MM.1S (cell line): ENCODE data around the gene TMEM25.

Experiments used
- DNase-seq: peaks from one replicate; pipeline ENCODE4 v3.0.0-alpha.2; 2015
- H2AFZ ChIP-seq: fragments of 300-600 bp; sonication (generic); 2 replicates; pipeline ENCODE4 v1.6.0; 2016; ENCODE audit warnings: antibody characterized with exemption, low read length
- H3F3A ChIP-seq: fragments of 300-600 bp; sonication (generic); 2 replicates; pipeline ENCODE4 v1.6.1; 2016; ENCODE audit warnings: mild to moderate bottlenecking, antibody characterized with exemption, low read length, moderate library complexity, mixed read lengths; ENCODE audit not compliant: insufficient read depth
- H3K27ac ChIP-seq: fragments of 300-600 bp; sonication (generic); 2 replicates; pipeline ENCODE4 v1.5.1; 2016; ENCODE audit warnings: mild to moderate bottlenecking, low read length
- H3K27me3 ChIP-seq: fragments of 300-600 bp; sonication (generic); replicated peaks from 2 replicates; pipeline ENCODE4 v1.6.0; 2016; ENCODE audit warnings: low read length; ENCODE audit not compliant: insufficient read depth
- H3K36me3 ChIP-seq: fragments of 300-600 bp; sonication (generic); replicated peaks from 2 replicates; pipeline ENCODE4 v1.6.1; 2016; ENCODE audit warnings: mild to moderate bottlenecking, low read length, mixed read lengths; ENCODE audit not compliant: insufficient read depth
- H3K4me1 ChIP-seq: fragments of 300-600 bp; sonication (generic); 2 replicates; pipeline ENCODE4 v1.6.1; 2016; ENCODE audit warnings: low read length, mixed read lengths
- H3K4me2 ChIP-seq: fragments of 300-600 bp; sonication (generic); 2 replicates; pipeline ENCODE4 v1.6.0; 2016; ENCODE audit warnings: low read depth, low read length
- H3K4me3 ChIP-seq: fragments of 300-600 bp; sonication (generic); 2 replicates; pipeline ENCODE4 v1.5.1; 2016; ENCODE audit warnings: low read length, mixed read lengths
- H3K79me2 ChIP-seq: fragments of 300-600 bp; sonication (generic); 2 replicates; pipeline ENCODE4 v1.6.1; 2016; ENCODE audit warnings: mixed run types, low read length, mixed read lengths
- H3K9ac ChIP-seq: fragments of 300-600 bp; sonication (generic); 2 replicates; pipeline ENCODE4 v1.6.1; 2016; ENCODE audit warnings: low read length, mixed read lengths
- H3K9me2 ChIP-seq: fragments of 300-600 bp; sonication (generic); replicated peaks from 2 replicates; pipeline ENCODE4 v1.6.1; 2016; ENCODE audit warnings: mild to moderate bottlenecking, low read length, mixed read lengths; ENCODE audit not compliant: insufficient read depth
- H3K9me3 ChIP-seq: fragments of 300-600 bp; sonication (generic); replicated peaks from 2 replicates; pipeline ENCODE4 v1.6.1; 2016; ENCODE audit warnings: mild to moderate bottlenecking, low read length, mixed read lengths; ENCODE audit not compliant: insufficient read depth
- H4K20me1 ChIP-seq: fragments of 300-600 bp; sonication (generic); 2 replicates; pipeline ENCODE4 v1.6.1; 2016; ENCODE audit warnings: mild to moderate bottlenecking, low read length, moderate library complexity, mixed read lengths; ENCODE audit not compliant: insufficient read depth
- CTCF ChIP-seq: fragments of 300-600 bp; sonication (generic); IDR thresholded peaks from 2 replicates; pipeline ENCODE4 v1.5.1; 2016; ENCODE audit warnings: antibody characterized with exemption, low read length, mixed read lengths
- EZH2 ChIP-seq: fragments of 300-600 bp; sonication (generic); optimal IDR thresholded peaks from 2 replicates; pipeline ENCODE3; 2017; ENCODE audit warnings: low read depth, mild to moderate bottlenecking, antibody characterized with exemption, low read length, mixed read lengths
- EZH2phosphoT487 ChIP-seq: fragments of 300-600 bp; sonication (generic); IDR thresholded peaks from 2 replicates; pipeline ENCODE4 v1.6.1; 2018; ENCODE audit warnings: antibody characterized with exemption, low read length

Gene TMEM25

GRCh38 chr11:118503216-118503615 is 27.8 kb upstream of the TMEM25 start:
- Histone ChIP-seq H3K79me2 (no peaks in the 10 kb centered on the region; the same call in 1 of the 2 replicates), H3K36me3 (peaks cover 22% of the 10 kb centered on the region), H4K20me1 (no peaks in the 10 kb centered on the region), H3K27me3 (no peaks in the 10 kb centered on the region), H3K9me3 (no peaks in the 10 kb centered on the region), H3K4me2 (no peak overlapping the region), H3K9ac (no peak overlapping the region), H2AFZ (no peak overlapping the region), H3K4me3 (no peak overlapping the region), H3K27ac (no peak overlapping the region), H3F3A (no peaks in the 10 kb centered on the region), H3K4me1 (no peaks in the 10 kb centered on the region), H3K9me2 (no peaks in the 10 kb centered on the region)
- TF ChIP-seq CTCF, result no peak
- no peak for TF ChIP-seq EZH2phosphoT487
- TF ChIP-seq EZH2, result no peak
- DNase-seq, result no peak

GRCh38 chr11:118511601-118512000 is 19.4 kb upstream of the TMEM25 start:
- no peak for DNase-seq
- Histone ChIP-seq H3F3A (no peaks in the 10 kb centered on the region), H3K4me1 (no peaks in the 10 kb centered on the region), H4K20me1 (no peaks in the 10 kb centered on the region), H3K27ac (no peak overlapping the region), H3K79me2 (no peaks in the 10 kb centered on the region), H2AFZ (no peak overlapping the region), H3K9me3 (no peaks in the 10 kb centered on the region), H3K9ac (no peak overlapping the region), H3K4me2 (no peak overlapping the region), H3K36me3 (peaks cover 14% of the 10 kb centered on the region), H3K9me2 (no peaks in the 10 kb centered on the region), H3K27me3 (no peaks in the 10 kb centered on the region), H3K4me3 (no peak overlapping the region)
- no peak for TF ChIP-seq EZH2phosphoT487
- no peak for TF ChIP-seq CTCF
- TF ChIP-seq EZH2, result no peak

- H3K9me2 ChIP-seq, result no peaks in the 10 kb centered on the region
- peaks cover 9% of the 10 kb centered on the region; the same call in 1 of the 2 replicates for H3K36me3 ChIP-seq
- TF ChIP-seq EZH2phosphoT487 (no peak), EZH2 (no peak), CTCF (no peak)
- H3K9ac ChIP-seq, result no peak overlapping the region
- no peaks in the 10 kb centered on the region for H3K9me3 ChIP-seq
- H4K20me1 ChIP-seq, result no peaks in the 10 kb centered on the region
- no peak overlapping the region for H3K4me2 ChIP-seq
- H3F3A ChIP-seq, result no peaks in the 10 kb centered on the region
- H2AFZ ChIP-seq, result no peak overlapping the region
- no peak for DNase-seq
- H3K4me1 ChIP-seq, result no peaks in the 10 kb centered on the region
- no peaks in the 10 kb centered on the region for H3K27me3 ChIP-seq
- H3K27ac ChIP-seq, result no peak overlapping the region
- no peak overlapping the region for H3K4me3 ChIP-seq
- H3K79me2 ChIP-seq, result no peaks in the 10 kb centered on the region
Measured at GRCh38 chr11:118514103-118514502, 16.9 kb upstream of the TMEM25 start.
